Trophoblast cell (in vitro differentiated cells and primary cell): Measurements from ENCODE around the gene HPD.
"Not testable (repeated sequence)": the region's sequence is repeated elsewhere in the genome, so short reads cannot be mapped to it uniquely, and the experiment has no call there.

Experiments used
- DNase-seq, 2 donors: peaks; one replicate each; pipeline ENCODE4 v3.0.0-alpha.2; 2016
- H2AFZ ChIP-seq: 2 replicates; pipeline ENCODE4 v1.6.1; 2013; ENCODE audit warnings: low read length, moderate library complexity, mild to moderate bottlenecking; ENCODE audit not compliant: insufficient read depth, poor library complexity
- H2AK5ac ChIP-seq: 2 replicates; pipeline ENCODE4 v1.6.1; 2013; ENCODE audit warnings: mild to moderate bottlenecking, low read length
- H2BK120ac ChIP-seq: 2 replicates; pipeline ENCODE4 v1.6.1; 2013; ENCODE audit warnings: low read length, mild to moderate bottlenecking, moderate library complexity; ENCODE audit not compliant: insufficient read depth, poor library complexity
- H2BK12ac ChIP-seq: 2 replicates; pipeline ENCODE4 v1.6.1; 2013; ENCODE audit warnings: mild to moderate bottlenecking, low read length, moderate library complexity
- H2BK5ac ChIP-seq: 2 replicates; pipeline ENCODE4 v1.6.1; 2013; ENCODE audit warnings: low read length, low read depth, moderate library complexity, mild to moderate bottlenecking; ENCODE audit not compliant: poor library complexity
- H3K14ac ChIP-seq: 2 replicates; pipeline ENCODE4 v1.6.1; 2013; ENCODE audit warnings: mild to moderate bottlenecking, low read length
- H3K18ac ChIP-seq: 2 replicates; pipeline ENCODE4 v1.6.1; 2013; ENCODE audit warnings: mild to moderate bottlenecking, low read length
- H3K23ac ChIP-seq: 2 replicates; pipeline ENCODE4 v1.6.1; 2013; ENCODE audit warnings: low read length
- H3K27ac ChIP-seq: 2 replicates; pipeline ENCODE4 v1.5.1; 2013; ENCODE audit warnings: low read depth, mild to moderate bottlenecking, inconsistent platforms, low read length, moderate library complexity
- H3K27me3 ChIP-seq: 2 replicates; pipeline ENCODE4 v1.6.1; 2013; ENCODE audit warnings: inconsistent platforms, mild to moderate bottlenecking, low read length, moderate library complexity; ENCODE audit not compliant: insufficient read depth
- H3K36me3 ChIP-seq, 2 experiments: 1 replicate in 1 of 2; 2 replicates in 1 of 2; pipeline ENCODE4 v1.6.1; 2013; ENCODE audit warnings: low read length in 2 of 2, mild to moderate bottlenecking in 2 of 2, moderate library complexity in 1 of 2; ENCODE audit not compliant: insufficient read depth in 2 of 2, control insufficient read depth in 1 of 2
- H3K4ac ChIP-seq: 2 replicates; pipeline ENCODE4 v1.6.1; 2013; ENCODE audit warnings: low read depth, mild to moderate bottlenecking, low read length, moderate library complexity
- H3K4me1 ChIP-seq, 2 experiments: 1 replicate in 1 of 2; 2 replicates in 1 of 2; pipeline ENCODE4 v1.6.1; 2013; ENCODE audit warnings: low read length in 2 of 2, mild to moderate bottlenecking in 2 of 2, moderate library complexity in 1 of 2; ENCODE audit not compliant: insufficient read depth in 2 of 2, control insufficient read depth in 1 of 2
- H3K4me2 ChIP-seq: 2 replicates; pipeline ENCODE4 v1.6.1; 2013; ENCODE audit warnings: inconsistent platforms, mild to moderate bottlenecking, low read length, moderate library complexity
- H3K4me3 ChIP-seq: 2 replicates; pipeline ENCODE4 v1.5.1; 2013; ENCODE audit warnings: mild to moderate bottlenecking, low read depth, low read length, inconsistent platforms
- H3K79me1 ChIP-seq: one replicate; pipeline ENCODE4 v1.6.1; 2013; ENCODE audit warnings: low read length
- H3K79me2 ChIP-seq: 2 replicates; pipeline ENCODE4 v1.6.1; 2013; ENCODE audit warnings: low read length, mild to moderate bottlenecking; ENCODE audit not compliant: control insufficient read depth, insufficient read depth, poor library complexity
- H3K9ac ChIP-seq: 2 replicates; pipeline ENCODE4 v1.6.1; 2013; ENCODE audit warnings: mild to moderate bottlenecking, low read length
- H3K9me3 ChIP-seq: 2 replicates; pipeline ENCODE4 v1.6.1; 2013; ENCODE audit warnings: low read depth, mild to moderate bottlenecking, control low read depth, inconsistent platforms, low read length; ENCODE audit not compliant: insufficient read depth
- H4K12ac ChIP-seq: 2 replicates; pipeline ENCODE4 v1.6.1; 2013; ENCODE audit warnings: low read depth, mild to moderate bottlenecking, low read length, moderate library complexity
- H4K8ac ChIP-seq: 2 replicates; pipeline ENCODE4 v1.6.1; 2013; ENCODE audit warnings: low read depth, mild to moderate bottlenecking, low read length, moderate library complexity
- H4K91ac ChIP-seq: one replicate; pipeline ENCODE4 v1.6.1; 2013; ENCODE audit warnings: low read depth, mild to moderate bottlenecking, low read length, moderate library complexity
- WGBS: extraction: QIAGEN DNeasy Blood & Tissue Kit; methylation state at CpG from one replicate; pipeline ENCODE4 v1.1.7; 2013; ENCODE audit warnings: missing lambda C conversion rate; ENCODE audit not compliant: insufficient read length, insufficient coverage; ENCODE audit errors: extremely low coverage; 5-methylcytosine and 5-hydroxymethylcytosine counted together

HPD gene

GRCh38 chr12:121889661-121890060 lies 31.0 kb upstream of the HPD start:
- peak overlapping the region; percentile 78 for H3K4me2 ChIP-seq
- H3K36me3 ChIP-seq, H4K8ac ChIP-seq, H3K4me3 ChIP-seq, H3K79me2 ChIP-seq, H3K27ac ChIP-seq, H3K9me3 ChIP-seq, H3K23ac ChIP-seq, H2AK5ac ChIP-seq, H2AFZ ChIP-seq, H3K27me3 ChIP-seq, H4K91ac ChIP-seq, H2BK5ac ChIP-seq, H3K18ac ChIP-seq, H3K14ac ChIP-seq, H4K12ac ChIP-seq, H3K79me1 ChIP-seq, DNase-seq, H2BK120ac ChIP-seq, H2BK12ac ChIP-seq: not testable (repeated sequence)
- peaks cover 3 to 10% of the 10 kb centered on the region in 2 experiments for H3K4me1 ChIP-seq
- peak overlapping the region; percentile 55 for H3K9ac ChIP-seq
- H3K4ac ChIP-seq, result peak overlapping the region; percentile 10
- WGBS, result no CpG with 5 or more reads among the region's 6 CpGs

- Histone ChIP-seq H3K4me2 (peak overlapping the region; percentile 78), H3K4ac (peak overlapping the region; percentile 10), H2AK5ac (no peak overlapping the region), H4K8ac (no peak overlapping the region), H3K27me3 (no peaks in the 10 kb centered on the region), H2AFZ (no peak overlapping the region), H4K91ac (no peak overlapping the region), H4K12ac (no peak overlapping the region), H3K36me3 (peaks cover 2 to 3% of the 10 kb centered on the region in 2 experiments), H3K79me2 (peaks cover 5% of the 10 kb centered on the region), H2BK5ac (no peak overlapping the region), H3K14ac (no peak overlapping the region), H2BK12ac (no peak overlapping the region), H2BK120ac (no peak overlapping the region), H3K9me3 (no peaks in the 10 kb centered on the region), H3K79me1 (peaks cover 7% of the 10 kb centered on the region), H3K18ac (no peak overlapping the region), H3K23ac (no peak overlapping the region), H3K4me1 (peaks cover 3 to 9% of the 10 kb centered on the region in 2 experiments), H3K4me3 (peak overlapping the region; percentile 97), H3K27ac (no peak overlapping the region), H3K9ac (peak overlapping the region; percentile 95)
- no CpG with 5 or more reads among the region's 7 CpGs for whole genome bisulfite sequencing
- DNase-seq, result no peak
Measured at GRCh38 chr12:121889274-121889624, 30.6 kb upstream of the HPD start.

GRCh38 chr12:121888478-121889273 lies 30.0 kb upstream of the HPD start, which contains the start of gene PSMD9:
TSS of gene PSMD9 (plus strand) at chr12:121888790. CDS start at chr12:121888857, 67 bp downstream.
- peak within 1 kb of the TSS; percentile 78 for H3K4me2 ChIP-seq
- peak within 1 kb of the TSS; percentile 91 for H2AFZ ChIP-seq
- H3K4me1 ChIP-seq, result peaks cover 3 to 7% of the 10 kb centered on the region in 2 experiments
- DNase-seq, result peak; percentile 97
- peak within 1 kb of the TSS; percentile 80 for H4K91ac ChIP-seq
- peak within 1 kb of the TSS; percentile 72 for H3K27ac ChIP-seq
- peak within 1 kb of the TSS; percentile 91 for H4K8ac ChIP-seq
- peaks cover 7% of the 10 kb centered on the region for H3K79me1 ChIP-seq
- no peaks in the 10 kb centered on the region for H3K9me3 ChIP-seq
- no peak within 1 kb of the TSS for H3K23ac ChIP-seq
- no peaks in the 10 kb centered on the region for H3K27me3 ChIP-seq
- peaks cover 5% of the 10 kb centered on the region for H3K79me2 ChIP-seq
- H3K36me3 ChIP-seq, result peaks cover 2 to 3% of the 10 kb centered on the region in 2 experiments
- peak within 1 kb of the TSS; percentile 54 for H2AK5ac ChIP-seq
- peak within 1 kb of the TSS; percentile 79 for H3K18ac ChIP-seq
- no CpG with 5 or more reads among the region's 67 CpGs for WGBS
- H2BK12ac ChIP-seq, result no peak within 1 kb of the TSS
- H2BK5ac ChIP-seq, result peak within 1 kb of the TSS; percentile 71
- H3K9ac ChIP-seq, result peak within 1 kb of the TSS; percentile 95
- peak within 1 kb of the TSS; percentile 97 for H3K4me3 ChIP-seq
- peak within 1 kb of the TSS; percentile 54 for H4K12ac ChIP-seq
- H3K14ac ChIP-seq, result peak within 1 kb of the TSS; percentile 86
- peak within 1 kb of the TSS; percentile 82 for H2BK120ac ChIP-seq
- H3K4ac ChIP-seq, result peak within 1 kb of the TSS; percentile 31

GRCh38 chr12:121888083-121888477 lies 29.4 kb upstream of the HPD start:
- no peak overlapping the region for H2BK12ac ChIP-seq
- H2AK5ac ChIP-seq, result no peak overlapping the region
- H2BK120ac ChIP-seq, result no peak overlapping the region
- H3K79me2 ChIP-seq, result peaks cover 5% of the 10 kb centered on the region
- H3K9ac ChIP-seq, result no peak overlapping the region
- no CpG with 5 or more reads among the region's 6 CpGs for WGBS
- peaks cover 2 to 3% of the 10 kb centered on the region in 2 experiments for H3K36me3 ChIP-seq
- no peaks in the 10 kb centered on the region for H3K27me3 ChIP-seq
- no peak overlapping the region for H3K27ac ChIP-seq
- H3K14ac ChIP-seq, result no peak overlapping the region
- peak overlapping the region; percentile 54 for H4K12ac ChIP-seq
- no peak overlapping the region for H3K23ac ChIP-seq
- H3K79me1 ChIP-seq, result peaks cover 7% of the 10 kb centered on the region
- peak overlapping the region; percentile 64 for H4K91ac ChIP-seq
- peak overlapping the region; percentile 75 for H4K8ac ChIP-seq
- peak overlapping the region; percentile 78 for H3K4me2 ChIP-seq
- H3K4me3 ChIP-seq, result peak overlapping the region; percentile 97
- H3K9me3 ChIP-seq, result no peaks in the 10 kb centered on the region
- H3K18ac ChIP-seq, result no peak overlapping the region
- peaks cover 3 to 7% of the 10 kb centered on the region in 2 experiments for H3K4me1 ChIP-seq
- H2BK5ac ChIP-seq, result no peak overlapping the region
- H3K4ac ChIP-seq, result no peak overlapping the region
- no peak for DNase-seq
- peak overlapping the region; percentile 55 for H2AFZ ChIP-seq
